Measurements from ENCODE around the gene HMGCR. TPM values are rescaled to one million over a fixed set of nuclear protein-coding genes. Genes with fewer than 3 reads are reported as not detected.

HMGCR gene
- total RNA-seq, 1 donor from 2014 or later = 362 TPM

DNA sequence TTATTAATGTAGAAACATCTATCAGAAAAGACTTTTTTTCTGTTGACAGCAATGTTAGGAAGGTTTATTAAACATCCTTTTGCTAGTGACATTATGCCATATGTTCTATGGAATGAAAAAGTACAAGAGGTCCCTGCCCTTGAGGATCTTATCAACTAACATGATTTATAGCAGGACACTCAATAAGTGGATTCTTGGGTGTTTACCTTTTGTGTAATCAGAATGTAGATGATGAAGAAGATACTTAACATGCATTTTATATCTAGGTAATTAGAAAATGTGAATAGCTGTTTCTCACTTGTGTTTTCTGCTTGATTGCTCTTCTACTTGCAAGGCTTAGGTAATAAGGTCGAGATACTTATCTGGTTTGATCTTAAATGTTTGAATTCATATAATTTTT is 4.9 kb downstream of the HMGCR start:
- H3K27me3 Mint-ChIP-seq (ENCODE audit: unreplicated experiment) = peaks cover 11% of the 10 kb centered on the region
- peaks cover 6% of the 10 kb centered on the region for H3K36me3 Mint-ChIP-seq (ENCODE audit: unreplicated experiment)
- peaks cover 3% of the 10 kb centered on the region for H3K9me3 Mint-ChIP-seq (ENCODE audit: unreplicated experiment)
- peak overlapping the region; percentile 80 for H3K4me3 Mint-ChIP-seq (ENCODE audit: unreplicated experiment)
- H3K4me1 Mint-ChIP-seq (ENCODE audit: low read depth, unreplicated experiment) = peaks cover 18% of the 10 kb centered on the region
- H3K27ac Mint-ChIP-seq (ENCODE audit: unreplicated experiment) = peak overlapping the region; percentile 15
- DNase-seq = no peak
- TF ChIP-seq, protein P1, sequence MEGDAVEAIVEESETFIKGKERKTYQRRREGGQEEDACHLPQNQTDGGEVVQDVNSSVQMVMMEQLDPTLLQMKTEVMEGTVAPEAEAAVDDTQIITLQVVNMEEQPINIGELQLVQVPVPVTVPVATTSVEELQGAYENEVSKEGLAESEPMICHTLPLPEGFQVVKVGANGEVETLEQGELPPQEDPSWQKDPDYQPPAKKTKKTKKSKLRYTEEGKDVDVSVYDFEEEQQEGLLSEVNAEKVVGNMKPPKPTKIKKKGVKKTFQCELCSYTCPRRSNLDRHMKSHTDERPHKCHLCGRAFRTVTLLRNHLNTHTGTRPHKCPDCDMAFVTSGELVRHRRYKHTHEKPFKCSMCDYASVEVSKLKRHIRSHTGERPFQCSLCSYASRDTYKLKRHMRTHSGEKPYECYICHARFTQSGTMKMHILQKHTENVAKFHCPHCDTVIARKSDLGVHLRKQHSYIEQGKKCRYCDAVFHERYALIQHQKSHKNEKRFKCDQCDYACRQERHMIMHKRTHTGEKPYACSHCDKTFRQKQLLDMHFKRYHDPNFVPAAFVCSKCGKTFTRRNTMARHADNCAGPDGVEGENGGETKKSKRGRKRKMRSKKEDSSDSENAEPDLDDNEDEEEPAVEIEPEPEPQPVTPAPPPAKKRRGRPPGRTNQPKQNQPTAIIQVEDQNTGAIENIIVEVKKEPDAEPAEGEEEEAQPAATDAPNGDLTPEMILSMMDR (IDR thresholded peaks at IDR 0.05; ENCODE audit: partially characterized antibody, unreplicated experiment) = no peak

GRCh38 chr5:75342836-75343235 is 5.8 kb downstream of the HMGCR start:
- H3K36me3 Mint-ChIP-seq (ENCODE audit: unreplicated experiment) = peaks cover 6% of the 10 kb centered on the region

DNA sequence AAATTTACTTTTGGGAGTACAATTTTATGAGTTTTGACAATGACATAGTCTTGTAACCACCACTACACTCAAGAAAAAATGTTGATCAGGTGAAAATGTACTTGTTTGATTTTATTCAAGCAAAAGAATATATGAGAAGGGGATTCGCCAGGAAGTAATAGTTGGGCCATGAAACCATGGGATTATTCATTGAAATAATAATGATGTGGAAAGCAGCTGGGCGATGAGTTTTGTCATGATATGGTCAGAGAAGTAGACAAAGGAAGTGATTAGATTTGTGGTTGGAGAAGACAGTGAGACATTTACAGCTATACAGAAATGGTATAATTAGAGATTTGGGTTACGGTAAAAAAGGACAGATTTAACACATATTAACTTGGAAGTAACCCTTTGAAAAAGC is 11.2 kb downstream of the HMGCR start:
- H3K36me3 Mint-ChIP-seq (ENCODE audit: unreplicated experiment) = peaks cover 6% of the 10 kb centered on the region
- TF ChIP-seq, protein P1 (IDR thresholded peaks at IDR 0.05; ENCODE audit: partially characterized antibody, unreplicated experiment) = no peak
- H3K4me3 Mint-ChIP-seq (ENCODE audit: unreplicated experiment) = no peak overlapping the region
- H3K27me3 Mint-ChIP-seq (ENCODE audit: unreplicated experiment) = no peaks in the 10 kb centered on the region
- H3K9me3 Mint-ChIP-seq (ENCODE audit: unreplicated experiment) = no peaks in the 10 kb centered on the region
- peak overlapping the region; percentile 53 for H3K27ac Mint-ChIP-seq (ENCODE audit: unreplicated experiment)
- no peaks in the 10 kb centered on the region for H3K4me1 Mint-ChIP-seq (ENCODE audit: low read depth, unreplicated experiment)
- no peak for DNase-seq

More at GRCh38 chr5:75342836-75343235, 5.8 kb downstream of the HMGCR start:
- peaks cover 7% of the 10 kb centered on the region for H3K27me3 Mint-ChIP-seq (ENCODE audit: unreplicated experiment)
- TF ChIP-seq, protein P1 (IDR thresholded peaks at IDR 0.05; ENCODE audit: partially characterized antibody, unreplicated experiment) = no peak
- H3K9me3 Mint-ChIP-seq (ENCODE audit: unreplicated experiment) = peaks cover 3% of the 10 kb centered on the region
- peaks cover 18% of the 10 kb centered on the region for H3K4me1 Mint-ChIP-seq (ENCODE audit: low read depth, unreplicated experiment)
- peak overlapping the region; percentile 52 for H3K4me3 Mint-ChIP-seq (ENCODE audit: unreplicated experiment)
- no peak for DNase-seq
- H3K27ac Mint-ChIP-seq (ENCODE audit: unreplicated experiment) = no peak overlapping the region

DNA sequence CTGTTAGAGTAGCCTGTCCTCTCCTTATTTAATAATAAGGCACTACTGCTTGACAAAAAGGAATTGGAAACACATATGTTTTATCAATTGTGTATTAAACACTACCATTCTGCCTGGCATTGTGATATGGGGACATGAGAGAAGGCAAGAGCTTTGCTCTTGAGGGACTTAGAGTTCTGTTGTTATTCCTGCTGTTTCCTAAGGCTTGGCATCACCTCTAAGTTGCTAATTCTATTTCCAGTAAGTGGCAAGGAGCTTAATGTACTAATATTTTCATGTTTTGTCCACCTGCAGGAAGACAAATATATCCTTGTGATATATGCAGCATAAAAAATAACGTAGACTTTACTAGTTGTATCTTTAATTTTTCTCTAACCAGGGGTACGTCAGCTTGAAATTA is 12.6 kb downstream of the HMGCR start:
- no peak for DNase-seq
- H3K36me3 Mint-ChIP-seq (ENCODE audit: unreplicated experiment) = peaks cover 6% of the 10 kb centered on the region
- no peaks in the 10 kb centered on the region for H3K27me3 Mint-ChIP-seq (ENCODE audit: unreplicated experiment)
- H3K27ac Mint-ChIP-seq (ENCODE audit: unreplicated experiment) = peak overlapping the region; percentile 8
- H3K4me3 Mint-ChIP-seq (ENCODE audit: unreplicated experiment) = no peak overlapping the region
- H3K4me1 Mint-ChIP-seq (ENCODE audit: low read depth, unreplicated experiment) = no peaks in the 10 kb centered on the region
- H3K9me3 Mint-ChIP-seq (ENCODE audit: unreplicated experiment) = no peaks in the 10 kb centered on the region
- TF ChIP-seq, protein P1 (IDR thresholded peaks at IDR 0.05; ENCODE audit: partially characterized antibody, unreplicated experiment) = no peak

DNA sequence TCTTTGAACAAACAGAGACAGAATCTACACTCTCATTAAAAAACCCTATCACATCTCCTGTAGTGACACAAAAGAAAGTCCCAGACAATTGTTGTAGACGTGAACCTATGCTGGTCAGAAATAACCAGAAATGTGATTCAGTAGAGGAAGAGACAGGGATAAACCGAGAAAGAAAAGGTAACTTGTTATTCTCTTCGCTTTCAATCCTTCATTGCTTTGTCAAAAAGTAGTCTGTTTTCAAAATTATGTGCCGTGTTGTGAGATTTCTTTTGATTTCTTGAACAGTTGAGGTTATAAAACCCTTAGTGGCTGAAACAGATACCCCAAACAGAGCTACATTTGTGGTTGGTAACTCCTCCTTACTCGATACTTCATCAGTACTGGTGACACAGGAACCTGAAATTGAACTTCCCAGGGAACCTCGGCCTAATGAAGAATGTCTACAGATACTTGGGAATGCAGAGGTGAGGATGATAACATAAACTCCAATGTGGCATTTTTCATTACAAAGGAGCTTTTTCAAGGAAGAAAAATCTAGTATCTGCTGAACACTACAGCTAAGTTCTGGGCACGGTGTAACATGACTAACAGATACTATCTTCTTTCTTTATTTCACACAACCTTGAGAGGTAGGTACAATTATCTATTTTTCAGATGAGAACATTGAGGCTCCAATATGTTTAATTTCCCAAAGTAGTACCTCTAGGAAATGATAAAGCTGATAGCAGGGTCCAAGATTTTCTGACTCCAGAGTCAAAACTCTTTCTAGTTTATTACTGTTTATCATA is 14.3 kb downstream of the HMGCR start:
- Mint-ChIP-seq H3K27ac (ENCODE audit: unreplicated experiment) (peak overlapping the region; percentile 43), H3K4me1 (ENCODE audit: low read depth, unreplicated experiment) (no peaks in the 10 kb centered on the region), H3K27me3 (ENCODE audit: unreplicated experiment) (no peaks in the 10 kb centered on the region), H3K4me3 (ENCODE audit: unreplicated experiment) (no peak overlapping the region), H3K9me3 (ENCODE audit: unreplicated experiment) (no peaks in the 10 kb centered on the region), H3K36me3 (ENCODE audit: unreplicated experiment) (no peaks in the 10 kb centered on the region)
- no peak for DNase-seq
- TF ChIP-seq, protein P1 (IDR thresholded peaks at IDR 0.05; ENCODE audit: partially characterized antibody, unreplicated experiment) = no peak

Data from glutamatergic neuron (in vitro differentiated cells).